Measurements from ENCODE around the gene PLCE1. TPM values are rescaled to one million over a fixed set of nuclear protein-coding genes. Genes with fewer than 3 reads are reported as not detected.
A peak's percentile ranks its signal among the peaks of the same experiment; 100 is the strongest.

The PLCE1 gene
- total and polyA plus RNA-seq, 12 donors = 0.84 to 62.0 (median 9.1) TPM

- DNase-seq (no peak), ATAC-seq (no peak)
- intact Hi-C loops (cut with DNase I) = no loop called here
- Histone ChIP-seq H3K27ac (no peak overlapping the region), H3K9me3 (no peaks in the 10 kb centered on the region), H3K4me3 (no peak overlapping the region), H3K36me3 (no peaks in the 10 kb centered on the region), H3K4me1 (peaks cover 0 to 26% (median 11%) of the 10 kb centered on the region in 9 donors), H3K27me3 (no peaks in the 10 kb centered on the region)
- TF ChIP-seq, protein P1, sequence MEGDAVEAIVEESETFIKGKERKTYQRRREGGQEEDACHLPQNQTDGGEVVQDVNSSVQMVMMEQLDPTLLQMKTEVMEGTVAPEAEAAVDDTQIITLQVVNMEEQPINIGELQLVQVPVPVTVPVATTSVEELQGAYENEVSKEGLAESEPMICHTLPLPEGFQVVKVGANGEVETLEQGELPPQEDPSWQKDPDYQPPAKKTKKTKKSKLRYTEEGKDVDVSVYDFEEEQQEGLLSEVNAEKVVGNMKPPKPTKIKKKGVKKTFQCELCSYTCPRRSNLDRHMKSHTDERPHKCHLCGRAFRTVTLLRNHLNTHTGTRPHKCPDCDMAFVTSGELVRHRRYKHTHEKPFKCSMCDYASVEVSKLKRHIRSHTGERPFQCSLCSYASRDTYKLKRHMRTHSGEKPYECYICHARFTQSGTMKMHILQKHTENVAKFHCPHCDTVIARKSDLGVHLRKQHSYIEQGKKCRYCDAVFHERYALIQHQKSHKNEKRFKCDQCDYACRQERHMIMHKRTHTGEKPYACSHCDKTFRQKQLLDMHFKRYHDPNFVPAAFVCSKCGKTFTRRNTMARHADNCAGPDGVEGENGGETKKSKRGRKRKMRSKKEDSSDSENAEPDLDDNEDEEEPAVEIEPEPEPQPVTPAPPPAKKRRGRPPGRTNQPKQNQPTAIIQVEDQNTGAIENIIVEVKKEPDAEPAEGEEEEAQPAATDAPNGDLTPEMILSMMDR (IDR thresholded peaks at IDR 0.05) = no peak
- WGBS, 2 donors = 89 to 98% methylated on average over 1 of the region's 1 CpG
Observed at GRCh38 chr10:94012834-94013233, 19.1 kb downstream of the PLCE1 start.

DNA sequence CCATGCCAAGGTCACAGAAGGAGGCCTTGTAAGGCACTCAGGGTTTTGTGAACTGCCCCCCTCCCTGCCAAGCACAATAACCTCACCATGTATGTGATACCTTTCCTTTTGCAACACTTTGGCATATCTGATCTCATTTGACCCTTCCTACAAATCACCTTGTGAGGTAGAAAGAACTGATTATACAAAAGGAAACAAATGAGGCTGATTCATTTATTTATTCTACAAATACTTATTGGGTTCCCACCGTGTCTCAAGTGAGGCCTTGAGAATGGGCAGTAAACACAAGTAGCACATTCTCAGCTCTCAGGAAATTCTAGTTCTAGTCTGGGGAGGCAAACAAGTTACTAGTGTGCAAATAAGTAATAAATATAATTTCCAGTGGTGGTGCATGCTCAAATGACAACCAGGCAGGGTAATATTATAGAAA lies 19.6 kb downstream of the PLCE1 start:
- TF ChIP-seq, protein P1 (IDR thresholded peaks at IDR 0.05) = no peak
- no peaks in the 10 kb centered on the region for H3K36me3 ChIP-seq
- ATAC-seq (no peak), DNase-seq (no peak)
- H3K27me3 ChIP-seq = no peaks in the 10 kb centered on the region
- H3K9me3 ChIP-seq = no peaks in the 10 kb centered on the region
- no peak overlapping the region for H3K4me3 ChIP-seq
- 74 to 78% methylated on average over 1 of the region's 1 CpG for WGBS, 2 donors
- H3K27ac ChIP-seq = no peak overlapping the region
- H3K4me1 ChIP-seq = peaks cover 0 to 29% (median 11%) of the 10 kb centered on the region in 9 donors
- intact Hi-C loops (cut with DNase I) = no loop called here

DNA sequence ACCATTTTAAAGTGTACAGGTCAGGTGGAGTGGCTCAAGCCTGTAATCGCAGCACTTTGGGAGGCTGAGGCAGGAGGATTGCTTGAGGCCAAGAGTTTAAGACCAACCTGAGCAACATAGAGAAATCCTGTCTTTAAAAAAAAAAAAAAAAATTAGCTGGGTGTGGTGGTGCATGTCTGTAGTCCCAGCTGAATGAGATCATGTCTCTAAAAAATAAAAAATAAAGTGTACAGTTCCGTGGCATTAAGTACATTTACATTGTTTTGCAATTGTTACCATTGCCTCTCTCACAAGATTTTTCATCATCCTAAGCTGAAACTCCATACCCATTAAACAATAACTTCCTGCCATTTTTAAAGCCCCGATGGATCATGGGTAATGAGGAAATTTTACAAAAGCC lies 20.6 kb downstream of the PLCE1 start:
- no peak overlapping the region for H3K27ac ChIP-seq
- ATAC-seq (no peak), DNase-seq (no peak)
- H3K9me3 ChIP-seq = no peaks in the 10 kb centered on the region
- intact Hi-C loops (cut with DNase I) = no loop called here
- no peaks in the 10 kb centered on the region for H3K27me3 ChIP-seq
- no peaks in the 10 kb centered on the region for H3K36me3 ChIP-seq
- H3K4me3 ChIP-seq = no peak overlapping the region
- H3K4me1 ChIP-seq = peaks cover 0 to 29% (median 11%) of the 10 kb centered on the region in 9 donors
- TF ChIP-seq, protein P1 (IDR thresholded peaks at IDR 0.05) = no peak
- WGBS, 2 donors = 88 to 92% methylated on average over 3 of the region's 3 CpGs

DNA sequence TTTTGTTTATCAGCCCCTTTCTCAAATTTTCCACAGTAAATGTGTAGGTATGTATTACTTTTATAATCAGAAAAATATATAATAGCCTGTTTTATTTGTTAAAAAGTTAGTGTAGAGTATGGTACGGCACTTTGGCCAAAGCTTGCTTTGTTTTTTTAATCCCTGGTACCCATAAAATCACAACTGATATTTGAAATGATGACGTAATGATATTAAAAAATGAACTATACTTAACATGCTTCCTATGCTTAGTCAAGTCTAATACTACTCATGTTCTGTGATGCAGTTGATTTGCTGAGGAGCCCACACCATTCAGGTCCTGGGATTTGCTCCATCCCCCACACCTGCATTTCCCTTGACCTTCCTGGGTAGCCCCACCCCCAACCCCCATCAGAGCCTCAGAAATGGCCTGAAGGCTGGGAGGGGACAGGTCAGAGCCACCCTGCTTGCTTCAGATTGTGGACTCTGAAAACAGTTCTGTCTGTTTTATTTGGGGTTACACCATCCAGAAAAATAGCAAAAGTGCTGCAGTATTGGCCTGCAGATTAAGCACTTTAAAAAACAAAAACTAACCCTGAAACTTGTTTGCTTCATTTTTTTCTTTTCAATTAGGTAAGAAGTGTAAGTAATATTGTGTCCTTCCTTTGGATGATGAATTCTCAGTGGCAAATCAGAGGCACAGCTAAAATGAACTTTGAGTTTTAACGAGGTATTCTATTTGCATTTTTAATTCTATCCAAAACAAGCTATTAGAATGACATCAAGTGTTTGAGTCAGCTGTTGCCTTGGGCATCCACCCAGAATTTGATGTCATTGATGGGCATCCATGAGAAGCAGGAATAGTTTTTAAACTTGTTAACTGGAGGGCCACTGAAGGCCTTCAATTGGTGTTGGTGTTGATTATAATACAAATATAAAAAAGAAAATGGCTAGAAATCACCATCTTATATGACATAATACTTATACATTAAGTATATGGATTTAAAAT lies 23.3 kb downstream of the PLCE1 start:
- ATAC-seq = peak in 1 of 8 donors; percentile 63
- TF ChIP-seq, protein P1 (IDR thresholded peaks at IDR 0.05) = no peak

More for the DNA sequence above, 23.3 kb downstream of the PLCE1 start:
- Histone ChIP-seq H3K4me1 (peaks cover 0 to 27% (median 11%) of the 10 kb centered on the region in 9 donors), H3K27ac (peak overlapping the region in 2 of 10 donors; percentile 9 to 37), H3K4me3 (no peak overlapping the region), H3K27me3 (no peaks in the 10 kb centered on the region), H3K36me3 (no peaks in the 10 kb centered on the region), H3K9me3 (no peaks in the 10 kb centered on the region)
- 72 to 78% methylated on average over 3 of the region's 3 CpGs for WGBS, 2 donors
- peak in 1 of 2 donors; percentile 32 for DNase-seq
- intact Hi-C loops (cut with DNase I) = no loop called here

Measured in heart right ventricle (tissue), 16 donors.